ENCODE results near the gene TECR. TPM values are rescaled to one million over a fixed set of nuclear protein-coding genes. Genes with fewer than 3 reads are reported as not detected.
A peak's percentile ranks its signal among the peaks of the same experiment; 100 is the strongest.
"Not testable (repeated sequence)": the region's sequence is repeated elsewhere in the genome, so short reads cannot be mapped to it uniquely, and the experiment has no call there.

Gene TECR
- total RNA-seq, 6 donors from 2014 or later: 54.0 to 124 (median 80.6) TPM

DNA sequence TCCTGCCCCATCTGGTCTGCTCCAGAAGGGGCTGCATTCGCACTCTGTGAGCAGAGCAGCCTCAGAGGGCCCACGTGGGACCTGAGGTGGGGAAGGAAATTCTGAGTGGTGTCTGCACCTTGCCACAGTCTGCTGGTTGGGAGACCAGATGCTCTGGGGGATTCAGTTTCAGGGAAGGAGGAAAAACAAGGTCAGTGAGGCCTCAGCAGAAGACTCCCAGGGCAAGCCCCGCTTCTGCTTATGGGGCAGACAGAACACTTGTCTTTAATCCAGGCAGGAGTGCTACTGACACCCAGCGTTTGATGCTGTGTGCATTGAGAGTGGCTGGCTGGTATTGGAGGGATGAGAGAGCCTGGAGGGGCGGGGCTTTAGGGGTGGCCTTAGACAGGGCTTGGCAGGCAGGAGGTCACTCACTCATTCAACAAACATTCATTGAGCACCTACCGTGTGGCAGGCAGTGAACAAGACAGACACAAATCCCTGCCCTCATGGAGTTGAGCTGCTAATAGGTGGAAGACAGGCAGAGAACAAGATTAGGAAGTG, 48.6 kb downstream of the TECR start:
- peaks cover 6 to 14% (median 9%) of the 10 kb centered on the region in 4 donors for H3K4me1 ChIP-seq
- no peak overlapping the region for H3K27ac ChIP-seq
- no peak overlapping the region for H3K4me3 ChIP-seq
- no peaks in the 10 kb centered on the region for H3K36me3 ChIP-seq
- no peaks in the 10 kb centered on the region for H3K27me3 ChIP-seq
- H3K9me3 ChIP-seq: no peaks in the 10 kb centered on the region
- WGBS, 2 donors: 50 to 62% methylated on average over 6 of the region's 6 CpGs
- ATAC-seq (ENCODE audit: low FRiP score in 2 of 2) (peak in 1 of 2 donors; percentile 9), DNase-seq (no peak)
- no peak for TF ChIP-seq EP300 (IDR thresholded peaks at IDR 0.05)

GRCh38 chr19:14580623-14581237, 51.3 kb downstream of the TECR start:
- WGBS, 2 donors: 65 to 74% methylated on average over 6 of the region's 6 CpGs
- H3K4me3 ChIP-seq: no peak overlapping the region
- TF ChIP-seq POLR2AphosphoS5 (IDR thresholded peaks at IDR 0.05) (no peak), CTCF (IDR thresholded peaks at IDR 0.05) (no peak), POLR2A (IDR thresholded peaks at IDR 0.05) (no peak), EP300 (IDR thresholded peaks at IDR 0.05) (no peak)
- ATAC-seq (ENCODE audit: low FRiP score in 2 of 2): no peak
- H3K27me3 ChIP-seq: no peaks in the 10 kb centered on the region
- H3K9me3 ChIP-seq: no peaks in the 10 kb centered on the region
- DNase-seq: no peak
- H3K4me1 ChIP-seq: no peaks in the 10 kb centered on the region
- H3K27ac ChIP-seq: no peak overlapping the region
- no peaks in the 10 kb centered on the region for H3K36me3 ChIP-seq

DNA sequence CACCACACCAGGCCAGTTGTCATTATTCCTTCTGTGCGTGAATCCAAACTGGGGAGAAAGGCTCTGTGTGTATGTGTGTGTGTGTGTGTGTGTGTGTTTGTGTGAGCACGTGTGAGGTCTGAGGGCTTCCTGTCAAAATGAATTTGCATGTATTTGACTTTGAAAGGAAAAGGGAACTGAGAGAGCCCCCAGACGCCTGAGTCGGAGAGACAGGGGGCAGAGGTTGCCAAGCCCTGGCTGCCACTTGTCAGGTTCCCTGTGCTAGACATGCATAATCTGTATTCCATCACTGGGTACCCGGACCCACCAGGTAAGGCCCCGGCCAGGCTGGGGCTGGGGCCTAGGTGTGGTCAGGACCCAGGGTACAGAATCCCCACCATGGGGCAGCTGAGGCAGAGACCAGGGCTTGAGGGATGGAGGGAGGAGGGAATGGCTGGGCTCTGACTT, 53.5 kb downstream of the TECR start, which contains the start of gene CLEC17A:
Gene CLEC17A (plus strand): TSS at position 191 of the 447 bp plus-strand sequence. CDS start 77 bp downstream, at position 268.
- WGBS, 2 donors: 31 to 32% methylated on average over 4 to 5 of the region's 6 CpGs
- DNase-seq (no peak), ATAC-seq (ENCODE audit: low FRiP score in 2 of 2) (peak in 1 of 2 donors; percentile 42)
- TF ChIP-seq POLR2A (IDR thresholded peaks at IDR 0.05) (no peak), EP300 (IDR thresholded peaks at IDR 0.05) (no peak), POLR2AphosphoS5 (IDR thresholded peaks at IDR 0.05) (no peak), CTCF (IDR thresholded peaks at IDR 0.05) (no peak)
- Histone ChIP-seq H3K4me1 (no peaks in the 10 kb centered on the region), H3K27ac (no peak within 1 kb of the TSS), H3K4me3 (no peak within 1 kb of the TSS), H3K9me3 (no peaks in the 10 kb centered on the region), H3K27me3 (no peaks in the 10 kb centered on the region), H3K36me3 (no peaks in the 10 kb centered on the region)

- not testable (repeated sequence) for H3K4me3 ChIP-seq; H3K27me3 ChIP-seq; ATAC-seq (ENCODE audit: low FRiP score in 2 of 2); H3K4me1 ChIP-seq; DNase-seq; H3K27ac ChIP-seq; H3K9me3 ChIP-seq; H3K36me3 ChIP-seq
- WGBS, 2 donors: 85 to 87% methylated on average over 4 to 5 of the region's 5 CpGs
Measured at GRCh38 chr19:14584372-14584771, 55.0 kb downstream of the TECR start.

GRCh38 chr19:14585187-14585586, 55.8 kb downstream of the TECR start:
- 70 to 89% methylated on average over 3 of the region's 3 CpGs for WGBS, 2 donors

DNA sequence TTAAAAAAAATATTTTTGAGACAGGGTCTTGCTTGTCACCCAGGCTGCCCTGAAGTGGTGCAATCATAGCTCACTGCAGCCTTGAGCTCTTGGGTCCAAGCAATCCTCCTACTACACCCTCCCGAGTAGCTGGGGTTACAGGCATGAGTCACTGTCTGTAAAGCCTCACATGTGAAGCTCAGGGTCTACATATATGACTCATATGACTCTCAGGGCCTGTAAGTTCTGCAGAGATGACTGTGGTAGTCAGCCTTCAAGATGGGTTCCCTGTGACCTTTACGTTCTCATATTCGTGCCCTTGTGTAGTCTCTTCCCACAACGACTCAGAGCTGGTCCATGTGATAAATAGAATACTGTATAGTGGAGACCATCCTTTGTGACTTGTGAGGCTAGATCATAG, 60.0 kb downstream of the TECR start:
- not testable (repeated sequence) for H3K27me3 ChIP-seq; H3K9me3 ChIP-seq; H3K4me3 ChIP-seq; ATAC-seq (ENCODE audit: low FRiP score in 2 of 2); DNase-seq; H3K4me1 ChIP-seq; H3K27ac ChIP-seq; H3K36me3 ChIP-seq
- 94% methylated on average over 3 of the region's 4 CpGs; no CpG with 5 or more reads in 1 of the 2 donors for WGBS, 2 donors

More at GRCh38 chr19:14585187-14585586, 55.8 kb downstream of the TECR start:
- not testable (repeated sequence) for H3K36me3 ChIP-seq, H3K9me3 ChIP-seq, DNase-seq, H3K27ac ChIP-seq, H3K27me3 ChIP-seq, H3K4me3 ChIP-seq, H3K4me1 ChIP-seq
- peak in 1 of 2 donors; percentile 23 for ATAC-seq (ENCODE audit: low FRiP score in 2 of 2)

- TF ChIP-seq EP300 (IDR thresholded peaks at IDR 0.05): no peak
- no peak for TF ChIP-seq POLR2A (IDR thresholded peaks at IDR 0.05)
- no peak for TF ChIP-seq POLR2AphosphoS5 (IDR thresholded peaks at IDR 0.05)
- TF ChIP-seq CTCF (IDR thresholded peaks at IDR 0.05): no peak
- DNase-seq: no peak
- H3K4me1 ChIP-seq: no peaks in the 10 kb centered on the region
- no peaks in the 10 kb centered on the region for H3K27me3 ChIP-seq
- H3K9me3 ChIP-seq: no peaks in the 10 kb centered on the region
- no peak for ATAC-seq (ENCODE audit: low FRiP score in 2 of 2)
- no peak overlapping the region for H3K4me3 ChIP-seq
- H3K36me3 ChIP-seq: no peaks in the 10 kb centered on the region
- WGBS, 2 donors: 85 to 91% methylated on average over 3 of the region's 3 CpGs
- no peak overlapping the region for H3K27ac ChIP-seq
Measured at GRCh38 chr19:14595558-14595957, 66.2 kb downstream of the TECR start.
